K562 (cell line): ENCODE data around the gene TFAP2D. TPM values are rescaled to one million over a fixed set of nuclear protein-coding genes. Genes with fewer than 3 reads are reported as not detected.

ENCODE experiments used
- polyA plus RNA-seq, 8 experiments: library from polyadenylated mRNA; depleted of rRNA in 4 of 8; stranded (reverse) in 5 of 8; unstranded in 3 of 8; fragments of >200 nt; fragmentation: Nextera tagmentation in 2 of 8; fragmentation: Illumina TruSeq in 1 of 8; extraction: Ambion mirVana in 2 of 8; extraction: Trizol in 1 of 8; gene quantifications; 2 replicates each; pipeline versions ENCODE4 v1.2.1 to v1.2.3, GENCODE V29; 2011 to 2014; ENCODE audit warnings: inconsistent platforms in 1 of 8, missing spikeins in 1 of 8
- total RNA-seq, 7 experiments: library from RNA; depleted of rRNA in 6 of 7; stranded (reverse); fragments of >200 nt in 6 of 7; fragmentation: Illumina TruSeq in 2 of 7; extraction: Trizol in 2 of 7; gene quantifications; 2 replicates each; pipeline versions ENCODE4 v1.2.1 to v1.2.3, GENCODE V29; 2011 to 2021; ENCODE audit warnings: low replicate concordance in 1 of 7

The TFAP2D gene
- total and polyA plus RNA-seq, 9 of the 15 experiments (the other 6 are each of a cell fraction or from before 2014, with no cell fraction given), result not detected

Other genes with a start within 250 kb of the TFAP2D start
- not detected in 2 replicates for gene TFAP2B, start 105.3 kb downstream of the TFAP2D start, total RNA-seq (2014; rRNA removed)
- gene TFAP2B, start 105.3 kb downstream of the TFAP2D start, total RNA-seq (2014; rRNA removed; fragmentation: Illumina TruSeq; extraction: Trizol), result not detected in 2 replicates
- not detected in 2 replicates for gene TFAP2B, start 105.3 kb downstream of the TFAP2D start, total RNA-seq (2015; rRNA removed; fragmentation: Illumina TruSeq; extraction: Trizol)
- gene TFAP2B, start 105.3 kb downstream of the TFAP2D start, total RNA-seq (2021), result not detected in 2 replicates
- gene TFAP2B, start 105.3 kb downstream of the TFAP2D start, polyA plus RNA-seq (2011; rRNA removed), result not detected in 2 replicates
- not detected in 2 replicates for gene TFAP2B, start 105.3 kb downstream of the TFAP2D start, polyA plus RNA-seq (2014; fragmentation: Illumina TruSeq; extraction: Trizol)
- gene TFAP2B, start 105.3 kb downstream of the TFAP2D start, polyA plus RNA-seq (2014; fragmentation: Nextera tagmentation; extraction: Ambion mirVana), result not detected
- gene TFAP2B, start 105.3 kb downstream of the TFAP2D start, polyA plus RNA-seq (2014; rRNA removed), result not detected in 2 replicates